ENCODE data around the gene DIPK2B. TPM values are rescaled to one million over a fixed set of nuclear protein-coding genes. Genes with fewer than 3 reads are reported as not detected.

DIPK2B gene
- total RNA-seq (1.9 TPM), polyA plus RNA-seq (3.9 TPM)
- long read RNA-seq, donor 1 = 0 reads
- long read RNA-seq, donor 2, full-length matches to known transcripts = 3 of 3 reads
- long read RNA-seq, donor 2, partial matches to known transcripts = 0 of 3 reads
- long read RNA-seq, donor 2, other reads (novel, unspliced or antisense) = 0 of 3 reads
- long read RNA-seq, donor 3 = 0 reads
- long read RNA-seq, donor 4, partial matches to known transcripts = 0 of 1 reads
- long read RNA-seq, donor 4, other reads (novel, unspliced or antisense) = 0 of 1 reads
- long read RNA-seq, donor 5, full-length matches to known transcripts = 5 of 5 reads
- long read RNA-seq, donor 5, partial matches to known transcripts = 0 of 5 reads
- long read RNA-seq, donor 5, other reads (novel, unspliced or antisense) = 0 of 5 reads
- long read RNA-seq, donor 6, full-length matches to known transcripts = 3 of 3 reads
- long read RNA-seq, donor 6, partial matches to known transcripts = 0 of 3 reads
- long read RNA-seq, donor 6, other reads (novel, unspliced or antisense) = 0 of 3 reads
- long read RNA-seq, donor 7, partial matches to known transcripts = 0 of 1 reads
- long read RNA-seq, donor 7, other reads (novel, unspliced or antisense) = 0 of 1 reads
- long read RNA-seq, donor 8 = 0 reads
- long read RNA-seq, donor 9, full-length matches to known transcripts = 3 of 3 reads
- long read RNA-seq, donor 9, partial matches to known transcripts = 0 of 3 reads
- long read RNA-seq, donor 9, other reads (novel, unspliced or antisense) = 0 of 3 reads
- long read RNA-seq, donor 10, partial matches to known transcripts = 0 of 1 reads
- long read RNA-seq, donor 10, other reads (novel, unspliced or antisense) = 0 of 1 reads

DNA sequence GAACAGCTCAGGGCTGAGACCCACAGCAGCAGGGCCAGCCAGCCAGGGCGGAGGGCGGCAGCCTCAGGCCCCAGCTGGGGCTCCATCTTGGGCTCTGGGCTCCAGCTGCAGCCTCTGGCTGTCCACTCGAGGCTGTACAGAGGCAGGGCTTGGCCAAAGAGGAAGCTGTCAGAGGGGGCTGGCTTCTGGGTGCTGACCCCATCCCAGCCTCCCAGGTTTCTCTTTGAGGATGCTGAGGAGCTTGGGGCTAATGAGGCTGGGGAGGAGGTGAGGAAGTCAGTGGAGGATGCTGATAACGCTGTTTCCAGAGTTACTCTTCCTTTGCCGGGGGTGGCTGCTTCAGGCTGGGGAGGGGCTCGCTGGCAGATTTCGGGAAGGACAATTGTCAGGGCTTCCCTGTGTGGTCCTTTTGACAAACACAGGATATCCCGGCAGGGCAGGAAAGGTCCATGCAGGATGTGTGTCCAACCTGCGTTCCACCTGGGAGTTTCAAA lies at the start of gene DIPK2B:
Gene DIPK2B, minus strand, starts transcription at position 136 of the 494 bp plus-strand sequence. Its CDS starts 50 bp downstream, at position 86.
- WGBS = 46% methylated on average over 9 of the region's 9 CpGs
- no peak within 1 kb of the TSS for H3K4me3 ChIP-seq (ENCODE audit: low read length in 2 of 2)
- no peaks in the 10 kb centered on the region for H3K4me1 ChIP-seq (ENCODE audit: control insufficient read depth in 2 of 2, insufficient read depth in 2 of 2, low read length in 2 of 2)
- H3K27me3 ChIP-seq (ENCODE audit: control insufficient read depth in 2 of 2, insufficient read depth in 1 of 2, low read length in 1 of 2) = peaks cover 0 to 11% of the 10 kb centered on the region in 2 donors
- H3K36me3 ChIP-seq (ENCODE audit: control insufficient read depth in 2 of 2, insufficient read depth in 2 of 2, low read length in 1 of 2) = no peaks in the 10 kb centered on the region
- no peak within 1 kb of the TSS for H3K27ac ChIP-seq (ENCODE audit: low read depth in 1 of 2, low read length in 1 of 2)
- no peaks in the 10 kb centered on the region for H3K9me3 ChIP-seq (ENCODE audit: control insufficient read depth in 2 of 2, insufficient read depth in 1 of 2, low read length in 1 of 2)
- no peak for DNase-seq (ENCODE audit: low read depth in 6 of 9, low spot score in 9 of 9)

DNA sequence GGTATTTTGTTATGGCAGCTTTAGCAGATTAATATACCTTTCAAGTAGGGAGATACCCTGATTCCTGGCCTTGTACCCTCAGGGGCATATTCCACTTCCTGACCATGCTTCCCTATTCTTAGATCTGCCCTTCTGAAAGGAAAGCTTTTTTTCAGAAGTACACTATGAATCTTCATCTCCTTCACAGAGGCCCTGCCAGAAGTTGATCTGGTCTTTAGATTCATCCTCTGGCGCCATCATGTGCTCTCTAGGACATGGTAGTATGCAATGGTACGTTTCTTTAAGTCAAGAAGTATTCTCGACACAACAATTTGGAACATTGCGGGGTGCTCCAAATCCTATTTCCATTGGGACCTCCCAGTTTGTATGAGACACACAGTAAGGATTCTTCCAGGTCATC lies 39.6 kb upstream of the DIPK2B start:
- no peaks in the 10 kb centered on the region for H3K36me3 ChIP-seq (ENCODE audit: control insufficient read depth in 2 of 2, insufficient read depth in 2 of 2, low read length in 1 of 2)
- no peak overlapping the region for H3K27ac ChIP-seq (ENCODE audit: low read depth in 1 of 2, low read length in 1 of 2)
- H3K4me1 ChIP-seq (ENCODE audit: control insufficient read depth in 2 of 2, insufficient read depth in 2 of 2, low read length in 2 of 2) = no peaks in the 10 kb centered on the region
- H3K4me3 ChIP-seq (ENCODE audit: low read length in 2 of 2) = no peak overlapping the region
- 93% methylated on average over 4 of the region's 4 CpGs for WGBS
- no peaks in the 10 kb centered on the region for H3K27me3 ChIP-seq (ENCODE audit: control insufficient read depth in 2 of 2, insufficient read depth in 1 of 2, low read length in 1 of 2)
- no peak for DNase-seq (ENCODE audit: low read depth in 6 of 9, low spot score in 9 of 9)
- no peaks in the 10 kb centered on the region for H3K9me3 ChIP-seq (ENCODE audit: control insufficient read depth in 2 of 2, insufficient read depth in 1 of 2, low read length in 1 of 2)

DNA sequence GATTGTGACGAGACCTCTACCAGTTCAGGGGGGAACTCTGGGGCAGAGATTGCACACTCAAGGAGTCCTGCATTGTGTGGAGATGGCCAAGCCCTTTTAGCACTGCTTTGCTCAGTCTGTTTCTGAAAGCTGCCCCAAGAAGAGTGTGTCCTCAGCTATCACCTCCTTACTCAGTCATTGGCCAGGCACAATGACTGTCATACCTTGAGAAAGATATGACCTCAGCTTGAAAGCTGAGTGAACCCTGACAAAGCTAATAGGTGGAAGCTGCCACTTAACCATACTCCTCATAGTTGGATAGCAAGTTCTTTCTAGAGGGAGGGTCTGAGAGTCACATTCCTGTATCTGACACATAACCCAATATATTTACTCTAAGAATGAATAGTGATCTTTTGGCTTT lies 37.8 kb upstream of the DIPK2B start:
- no peaks in the 10 kb centered on the region for H3K9me3 ChIP-seq (ENCODE audit: control insufficient read depth in 2 of 2, insufficient read depth in 1 of 2, low read length in 1 of 2)
- no peak for DNase-seq (ENCODE audit: low read depth in 6 of 9, low spot score in 9 of 9)
- H3K4me1 ChIP-seq (ENCODE audit: control insufficient read depth in 2 of 2, insufficient read depth in 2 of 2, low read length in 2 of 2) = no peaks in the 10 kb centered on the region
- no peaks in the 10 kb centered on the region for H3K27me3 ChIP-seq (ENCODE audit: control insufficient read depth in 2 of 2, insufficient read depth in 1 of 2, low read length in 1 of 2)
- 94% methylated on average over 1 of the region's 1 CpG for WGBS
- H3K36me3 ChIP-seq (ENCODE audit: control insufficient read depth in 2 of 2, insufficient read depth in 2 of 2, low read length in 1 of 2) = no peaks in the 10 kb centered on the region
- H3K27ac ChIP-seq (ENCODE audit: low read depth in 1 of 2, low read length in 1 of 2) = no peak overlapping the region
- H3K4me3 ChIP-seq (ENCODE audit: low read length in 2 of 2) = no peak overlapping the region

DNA sequence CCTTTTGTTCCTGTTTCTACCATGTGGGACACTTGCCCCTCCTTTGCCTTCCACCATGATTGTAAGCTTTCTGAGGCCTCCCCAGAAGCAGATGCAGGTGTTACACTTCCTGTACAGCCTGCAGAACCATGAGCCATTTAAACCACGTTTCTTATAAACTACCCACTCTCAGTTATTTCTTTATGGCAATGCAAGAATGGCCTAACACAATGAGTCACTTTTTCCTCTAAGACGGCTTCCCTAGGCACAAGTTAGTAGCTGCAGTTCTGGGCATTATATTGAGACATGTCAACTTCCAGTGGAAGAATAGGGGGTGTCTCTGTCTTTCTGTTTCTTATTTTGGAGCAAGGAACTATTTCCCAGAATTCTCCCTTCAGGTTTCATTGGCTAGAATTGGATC lies 32.9 kb upstream of the DIPK2B start:
- no peak overlapping the region for H3K4me3 ChIP-seq (ENCODE audit: low read length in 2 of 2)
- no peaks in the 10 kb centered on the region for H3K9me3 ChIP-seq (ENCODE audit: control insufficient read depth in 2 of 2, insufficient read depth in 1 of 2, low read length in 1 of 2)
- no peak overlapping the region for H3K27ac ChIP-seq (ENCODE audit: low read depth in 1 of 2, low read length in 1 of 2)
- DNase-seq (ENCODE audit: low read depth in 6 of 9, low spot score in 9 of 9) = no peak
- WGBS = 93% methylated on average over 2 of the region's 2 CpGs
- no peaks in the 10 kb centered on the region for H3K36me3 ChIP-seq (ENCODE audit: control insufficient read depth in 2 of 2, insufficient read depth in 2 of 2, low read length in 1 of 2)
- no peaks in the 10 kb centered on the region for H3K27me3 ChIP-seq (ENCODE audit: control insufficient read depth in 2 of 2, insufficient read depth in 1 of 2, low read length in 1 of 2)
- H3K4me1 ChIP-seq (ENCODE audit: control insufficient read depth in 2 of 2, insufficient read depth in 2 of 2, low read length in 2 of 2) = peaks cover 0 to 3% of the 10 kb centered on the region in 2 donors

DNA sequence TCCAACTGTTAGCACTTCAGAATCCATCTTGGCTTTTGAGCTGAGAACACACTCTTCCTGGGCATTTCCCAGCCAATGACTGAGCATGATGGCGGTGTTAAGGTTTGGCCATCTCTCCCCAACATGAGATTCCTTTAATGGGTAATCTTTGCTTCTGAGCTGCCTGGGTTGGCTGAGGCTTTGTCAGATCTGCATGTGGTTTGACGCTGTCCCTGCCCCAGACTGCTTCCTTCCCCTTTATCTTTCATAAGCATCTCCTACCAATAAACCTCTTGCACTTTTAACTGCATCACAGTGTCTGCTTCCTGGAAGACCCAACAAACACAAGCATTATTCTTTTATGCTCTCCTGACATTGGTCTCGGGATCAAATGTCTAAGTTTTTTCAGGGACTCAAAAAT lies 31.5 kb upstream of the DIPK2B start:
- Histone ChIP-seq H3K27me3 (ENCODE audit: control insufficient read depth in 2 of 2, insufficient read depth in 1 of 2, low read length in 1 of 2) (no peaks in the 10 kb centered on the region), H3K27ac (ENCODE audit: low read depth in 1 of 2, low read length in 1 of 2) (no peak overlapping the region), H3K36me3 (ENCODE audit: control insufficient read depth in 2 of 2, insufficient read depth in 2 of 2, low read length in 1 of 2) (no peaks in the 10 kb centered on the region), H3K4me1 (ENCODE audit: control insufficient read depth in 2 of 2, insufficient read depth in 2 of 2, low read length in 2 of 2) (peaks cover 0 to 3% of the 10 kb centered on the region in 2 donors), H3K9me3 (ENCODE audit: control insufficient read depth in 2 of 2, insufficient read depth in 1 of 2, low read length in 1 of 2) (no peaks in the 10 kb centered on the region), H3K4me3 (ENCODE audit: low read length in 2 of 2) (no peak overlapping the region)
- WGBS = 46% methylated on average over 3 of the region's 3 CpGs
- DNase-seq (ENCODE audit: low read depth in 6 of 9, low spot score in 9 of 9) = peak in 2 of 9 donors; percentile 2 to 16

DNA sequence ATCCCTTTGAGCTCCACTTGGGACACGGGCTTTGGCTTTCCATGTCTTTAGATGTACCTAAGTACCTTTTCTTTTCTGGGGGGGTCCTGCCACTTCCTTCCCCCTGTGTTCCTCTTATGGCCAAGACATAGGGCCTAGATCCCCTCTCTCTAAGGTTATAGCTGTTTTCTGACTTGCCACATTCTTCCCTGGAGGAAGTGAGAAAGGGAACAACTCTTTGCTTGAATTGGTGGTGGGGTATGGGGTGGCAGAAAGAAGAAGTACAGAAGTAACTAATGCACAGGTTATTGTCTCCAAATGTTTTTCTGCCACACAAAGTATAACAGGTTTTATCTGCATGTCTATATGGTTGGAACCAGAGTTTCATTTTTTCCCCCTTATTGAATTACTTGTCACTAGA lies 29.7 kb upstream of the DIPK2B start:
- Histone ChIP-seq H3K4me1 (ENCODE audit: control insufficient read depth in 2 of 2, insufficient read depth in 2 of 2, low read length in 2 of 2) (peaks cover 0 to 3% of the 10 kb centered on the region in 2 donors), H3K27ac (ENCODE audit: low read depth in 1 of 2, low read length in 1 of 2) (no peak overlapping the region), H3K4me3 (ENCODE audit: low read length in 2 of 2) (no peak overlapping the region), H3K27me3 (ENCODE audit: control insufficient read depth in 2 of 2, insufficient read depth in 1 of 2, low read length in 1 of 2) (no peaks in the 10 kb centered on the region), H3K9me3 (ENCODE audit: control insufficient read depth in 2 of 2, insufficient read depth in 1 of 2, low read length in 1 of 2) (no peaks in the 10 kb centered on the region), H3K36me3 (ENCODE audit: control insufficient read depth in 2 of 2, insufficient read depth in 2 of 2, low read length in 1 of 2) (no peaks in the 10 kb centered on the region)
- no peak for DNase-seq (ENCODE audit: low read depth in 6 of 9, low spot score in 9 of 9)
- 52% methylated on average over 1 of the region's 1 CpG for WGBS

DNA sequence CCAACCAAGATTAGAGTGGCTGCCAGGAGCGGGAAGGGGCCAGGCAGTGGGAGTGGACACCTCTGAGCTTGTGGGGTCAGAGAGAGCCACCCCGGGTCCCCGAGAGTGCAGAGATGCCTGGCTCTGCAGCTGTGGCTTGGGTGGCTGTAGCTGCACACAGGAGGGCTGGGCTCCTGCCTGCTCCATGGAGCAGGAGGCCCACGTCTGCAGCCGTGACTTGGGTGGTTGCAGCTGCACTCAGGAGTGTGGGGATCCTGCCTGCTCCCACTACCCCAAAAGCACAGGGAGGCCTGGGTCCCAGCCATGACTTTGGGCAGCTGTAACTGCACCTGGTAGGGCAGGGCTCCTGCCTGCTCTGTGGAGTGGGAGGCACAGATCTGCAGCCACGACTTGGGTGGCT lies 28.7 kb upstream of the DIPK2B start:
- H3K9me3 ChIP-seq (ENCODE audit: control insufficient read depth in 2 of 2, insufficient read depth in 1 of 2, low read length in 1 of 2) = no peaks in the 10 kb centered on the region
- 89% methylated on average over 6 of the region's 6 CpGs for WGBS
- DNase-seq (ENCODE audit: low read depth in 6 of 9, low spot score in 9 of 9) = no peak

GRCh38 chrX:45228126-45228525 lies 27.4 kb upstream of the DIPK2B start:
- no peak for DNase-seq (ENCODE audit: low read depth in 6 of 9, low spot score in 9 of 9)

More for the DNA sequence above, 28.7 kb upstream of the DIPK2B start:
- Histone ChIP-seq H3K27ac (ENCODE audit: low read depth in 1 of 2, low read length in 1 of 2) (no peak overlapping the region), H3K36me3 (ENCODE audit: control insufficient read depth in 2 of 2, insufficient read depth in 2 of 2, low read length in 1 of 2) (no peaks in the 10 kb centered on the region), H3K27me3 (ENCODE audit: control insufficient read depth in 2 of 2, insufficient read depth in 1 of 2, low read length in 1 of 2) (no peaks in the 10 kb centered on the region), H3K4me1 (ENCODE audit: control insufficient read depth in 2 of 2, insufficient read depth in 2 of 2, low read length in 2 of 2) (peaks cover 0 to 3% of the 10 kb centered on the region in 2 donors), H3K4me3 (ENCODE audit: low read length in 2 of 2) (no peak overlapping the region)

More at GRCh38 chrX:45228126-45228525, 27.4 kb upstream of the DIPK2B start:
- H3K27ac ChIP-seq (ENCODE audit: low read depth in 1 of 2, low read length in 1 of 2) = no peak overlapping the region
- no peak overlapping the region for H3K4me3 ChIP-seq (ENCODE audit: low read length in 2 of 2)
- no peaks in the 10 kb centered on the region for H3K27me3 ChIP-seq (ENCODE audit: control insufficient read depth in 2 of 2, insufficient read depth in 1 of 2, low read length in 1 of 2)
- peaks cover 0 to 3% of the 10 kb centered on the region in 2 donors for H3K4me1 ChIP-seq (ENCODE audit: control insufficient read depth in 2 of 2, insufficient read depth in 2 of 2, low read length in 2 of 2)
- H3K9me3 ChIP-seq (ENCODE audit: control insufficient read depth in 2 of 2, insufficient read depth in 1 of 2, low read length in 1 of 2) = no peaks in the 10 kb centered on the region
- no peaks in the 10 kb centered on the region for H3K36me3 ChIP-seq (ENCODE audit: control insufficient read depth in 2 of 2, insufficient read depth in 2 of 2, low read length in 1 of 2)
- 97% methylated on average over 4 of the region's 4 CpGs for WGBS
